ENCODE results near the gene IDH3G.

DNA sequence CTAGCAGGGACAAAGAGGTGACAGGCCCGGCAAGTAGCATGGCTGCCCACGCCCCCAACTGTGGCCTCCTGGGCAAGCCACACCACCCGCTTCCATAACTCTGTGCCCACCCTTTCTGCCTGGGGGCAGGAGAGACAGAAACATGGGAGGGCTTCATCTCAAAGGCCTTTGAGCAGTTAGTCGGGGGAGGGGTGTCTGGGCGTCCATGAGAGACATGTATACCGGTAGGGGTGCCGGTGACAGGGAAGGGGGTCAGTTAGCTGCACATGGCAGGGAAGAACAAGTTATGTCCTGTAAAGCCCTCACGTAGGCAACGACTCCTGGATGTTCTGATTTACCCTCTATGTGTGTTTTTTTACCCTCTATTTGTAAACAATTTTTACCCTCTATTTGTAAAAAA lies 26.9 kb upstream of the IDH3G start:
- TF ChIP-seq, protein P1, sequence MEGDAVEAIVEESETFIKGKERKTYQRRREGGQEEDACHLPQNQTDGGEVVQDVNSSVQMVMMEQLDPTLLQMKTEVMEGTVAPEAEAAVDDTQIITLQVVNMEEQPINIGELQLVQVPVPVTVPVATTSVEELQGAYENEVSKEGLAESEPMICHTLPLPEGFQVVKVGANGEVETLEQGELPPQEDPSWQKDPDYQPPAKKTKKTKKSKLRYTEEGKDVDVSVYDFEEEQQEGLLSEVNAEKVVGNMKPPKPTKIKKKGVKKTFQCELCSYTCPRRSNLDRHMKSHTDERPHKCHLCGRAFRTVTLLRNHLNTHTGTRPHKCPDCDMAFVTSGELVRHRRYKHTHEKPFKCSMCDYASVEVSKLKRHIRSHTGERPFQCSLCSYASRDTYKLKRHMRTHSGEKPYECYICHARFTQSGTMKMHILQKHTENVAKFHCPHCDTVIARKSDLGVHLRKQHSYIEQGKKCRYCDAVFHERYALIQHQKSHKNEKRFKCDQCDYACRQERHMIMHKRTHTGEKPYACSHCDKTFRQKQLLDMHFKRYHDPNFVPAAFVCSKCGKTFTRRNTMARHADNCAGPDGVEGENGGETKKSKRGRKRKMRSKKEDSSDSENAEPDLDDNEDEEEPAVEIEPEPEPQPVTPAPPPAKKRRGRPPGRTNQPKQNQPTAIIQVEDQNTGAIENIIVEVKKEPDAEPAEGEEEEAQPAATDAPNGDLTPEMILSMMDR (IDR thresholded peaks at IDR 0.05) = no peak
- no peak for TF ChIP-seq POLR2A (IDR thresholded peaks at IDR 0.05)

All from testis (tissue), 2 donors.